IPS-NIHi7 (cell line): ENCODE results near the gene DTD2.
"Not testable (repeated sequence)": the region's sequence is repeated elsewhere in the genome, so short reads cannot be mapped to it uniquely, and the experiment has no call there.

Experiments
- DNase-seq: peaks from one replicate; pipeline ENCODE4 v3.0.0; 2012; ENCODE audit warnings: mixed read lengths; ENCODE audit errors: extremely low spot score

DTD2 gene

GRCh38 chr14:31442284-31442683 is 15.0 kb downstream of the DTD2 start:
- DNase-seq: no peak

DNA sequence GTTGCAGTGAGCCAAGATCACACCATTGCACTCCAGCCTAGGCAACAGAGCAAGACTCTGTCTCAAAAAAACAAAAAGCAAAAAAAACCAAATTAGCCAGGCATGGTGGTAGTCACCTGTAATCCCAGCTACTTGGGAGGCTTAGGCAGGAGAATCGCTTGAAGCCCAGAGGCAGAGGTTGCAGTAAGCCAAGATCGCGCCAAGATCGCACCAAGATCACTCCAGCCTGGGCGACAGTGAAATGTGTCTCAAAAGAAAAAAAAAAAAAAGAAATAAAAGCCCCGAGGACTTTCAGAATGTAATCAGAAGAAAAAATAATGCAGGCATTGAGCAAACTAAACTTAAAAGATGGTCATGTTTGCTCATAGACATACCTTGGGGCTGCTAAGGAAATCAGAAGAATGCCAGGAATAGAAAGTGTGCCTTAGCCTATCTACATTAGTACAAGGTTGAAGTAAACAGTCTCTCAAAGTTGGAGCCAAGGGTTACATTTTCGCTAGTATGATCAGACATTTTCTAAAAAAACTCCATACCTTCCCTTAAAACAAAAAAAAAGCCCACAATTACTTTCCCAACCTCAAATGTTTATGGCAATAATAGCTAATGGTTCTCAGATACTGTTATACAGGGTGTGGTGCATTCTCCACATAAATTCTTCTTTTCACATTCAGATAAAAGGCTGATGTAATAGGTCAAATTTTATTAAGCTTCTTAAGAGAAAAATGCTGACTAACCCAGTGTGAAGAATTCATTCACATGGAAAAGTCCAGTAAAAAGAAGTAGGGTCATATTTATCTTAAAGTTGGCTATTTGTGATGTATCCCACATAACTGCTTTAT is 15.8 kb downstream of the DTD2 start:
- DNase-seq: no peak

- DNase-seq: no peak
Measured at GRCh38 chr14:31440280-31440679, 17.0 kb downstream of the DTD2 start.

GRCh38 chr14:31439561-31439960 is 17.7 kb downstream of the DTD2 start:
- DNase-seq: no peak

- DNase-seq: not testable (repeated sequence)
Measured at GRCh38 chr14:31437045-31437691, 20.1 kb downstream of the DTD2 start.

- no peak for DNase-seq
Measured at GRCh38 chr14:31435276-31435675, 22.0 kb downstream of the DTD2 start.

DNA sequence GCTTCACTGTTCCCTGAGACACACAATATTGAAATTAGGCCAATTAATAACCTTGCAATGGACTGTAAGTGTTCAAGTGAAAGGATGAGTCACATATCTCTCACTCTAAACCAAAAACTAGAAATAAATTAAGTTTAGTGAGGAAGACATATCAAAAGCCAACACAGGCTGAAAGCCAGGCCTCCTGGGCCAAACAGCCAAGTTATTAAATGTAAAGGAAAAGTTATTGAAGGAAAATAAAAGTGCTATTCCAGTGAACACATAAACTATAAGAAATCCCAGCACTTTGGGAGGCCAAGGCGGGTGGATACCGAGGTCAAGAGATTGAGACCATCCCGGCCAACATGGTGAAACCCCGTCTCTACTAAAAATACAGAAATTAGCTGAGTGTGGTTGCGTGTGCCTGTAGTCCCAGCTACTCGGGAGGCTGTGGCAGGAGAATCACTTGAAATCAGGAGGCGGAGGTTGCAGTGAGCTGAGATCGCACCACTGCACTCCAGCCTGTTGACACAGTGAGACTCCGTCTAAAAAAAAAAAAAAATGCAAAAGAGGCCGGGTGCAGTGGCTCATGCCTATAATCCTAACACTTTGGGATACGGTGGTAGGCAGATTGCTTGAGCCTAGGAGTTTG is 26.6 kb downstream of the DTD2 start:
- DNase-seq: no peak

DNA sequence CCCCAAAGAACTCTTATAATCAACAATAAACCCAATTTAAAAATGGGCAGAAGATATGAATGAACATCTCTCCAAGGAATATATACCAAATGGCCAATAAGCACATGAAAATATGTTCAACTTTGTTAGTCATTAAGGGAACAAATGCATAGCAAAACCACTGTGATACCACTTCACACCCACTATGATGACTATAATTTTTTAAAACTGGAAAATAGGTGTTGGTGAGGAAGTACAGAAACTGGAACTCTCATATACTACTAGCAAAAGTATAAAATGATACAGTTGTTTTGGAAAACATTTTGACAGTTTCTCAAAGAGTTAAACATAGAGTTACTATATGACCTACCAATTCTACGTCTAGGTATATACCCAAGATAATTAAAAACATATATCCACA is 27.5 kb downstream of the DTD2 start:
- no peak for DNase-seq

DNA sequence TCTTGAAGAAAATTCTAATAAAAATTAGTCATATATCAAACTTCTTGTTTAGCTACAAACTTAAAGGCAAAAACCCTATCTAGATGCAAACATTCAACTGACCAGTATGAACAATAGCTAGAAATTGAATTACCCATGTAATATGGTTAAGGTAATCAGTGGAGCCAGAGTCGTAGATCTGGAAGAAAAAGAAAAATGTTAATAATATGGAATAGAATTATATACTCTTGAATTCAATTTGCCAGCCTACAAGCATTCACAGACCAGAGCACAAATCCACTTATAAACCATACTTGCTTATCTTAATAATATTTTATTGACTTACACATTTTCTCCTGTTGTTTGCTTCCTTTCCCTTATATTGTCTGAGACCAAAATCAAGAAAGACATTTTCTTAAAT is 29.3 kb downstream of the DTD2 start:
- no peak for DNase-seq

DNA sequence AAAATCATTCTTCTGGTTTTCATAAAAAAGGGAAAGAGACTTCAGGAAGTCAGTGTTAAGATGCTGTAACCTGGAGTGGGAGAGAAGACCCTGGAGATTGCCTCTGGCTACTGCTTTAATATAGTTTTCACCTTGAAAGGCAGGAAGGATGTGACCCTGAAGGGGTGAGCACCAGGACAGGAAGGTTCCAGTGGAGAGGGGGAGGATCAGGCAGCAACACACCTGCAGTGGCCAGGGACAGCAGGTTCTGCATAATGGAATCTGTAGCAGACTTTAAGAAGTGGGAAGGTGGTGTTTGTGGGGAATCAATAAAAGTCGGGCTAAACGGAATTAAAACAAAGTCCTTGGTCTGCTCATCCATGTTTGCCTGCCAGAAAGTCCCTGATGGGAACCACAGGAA is 30.6 kb downstream of the DTD2 start:
- no peak for DNase-seq

DNA sequence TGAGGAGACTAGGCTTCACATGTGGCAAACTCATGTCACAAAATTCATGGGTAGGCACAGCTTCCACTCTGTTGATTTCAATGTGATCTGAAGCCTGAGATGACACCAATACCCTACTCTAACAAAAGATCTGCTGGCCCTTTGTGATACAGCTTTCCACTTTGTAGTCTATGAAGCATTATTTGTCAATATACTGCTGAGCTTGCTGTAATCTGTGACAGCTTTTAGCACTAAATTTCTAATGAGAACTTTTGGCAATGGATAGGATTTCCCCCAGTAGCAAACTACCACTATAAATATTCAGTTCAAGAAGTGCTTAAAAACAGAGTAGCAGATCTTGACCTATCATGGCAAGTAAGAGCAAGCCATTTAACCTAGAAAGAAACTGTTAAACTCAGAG is 31.4 kb downstream of the DTD2 start:
- no peak for DNase-seq

GRCh38 chr14:31421200-31421599 is 36.1 kb downstream of the DTD2 start:
- no peak for DNase-seq

DNA sequence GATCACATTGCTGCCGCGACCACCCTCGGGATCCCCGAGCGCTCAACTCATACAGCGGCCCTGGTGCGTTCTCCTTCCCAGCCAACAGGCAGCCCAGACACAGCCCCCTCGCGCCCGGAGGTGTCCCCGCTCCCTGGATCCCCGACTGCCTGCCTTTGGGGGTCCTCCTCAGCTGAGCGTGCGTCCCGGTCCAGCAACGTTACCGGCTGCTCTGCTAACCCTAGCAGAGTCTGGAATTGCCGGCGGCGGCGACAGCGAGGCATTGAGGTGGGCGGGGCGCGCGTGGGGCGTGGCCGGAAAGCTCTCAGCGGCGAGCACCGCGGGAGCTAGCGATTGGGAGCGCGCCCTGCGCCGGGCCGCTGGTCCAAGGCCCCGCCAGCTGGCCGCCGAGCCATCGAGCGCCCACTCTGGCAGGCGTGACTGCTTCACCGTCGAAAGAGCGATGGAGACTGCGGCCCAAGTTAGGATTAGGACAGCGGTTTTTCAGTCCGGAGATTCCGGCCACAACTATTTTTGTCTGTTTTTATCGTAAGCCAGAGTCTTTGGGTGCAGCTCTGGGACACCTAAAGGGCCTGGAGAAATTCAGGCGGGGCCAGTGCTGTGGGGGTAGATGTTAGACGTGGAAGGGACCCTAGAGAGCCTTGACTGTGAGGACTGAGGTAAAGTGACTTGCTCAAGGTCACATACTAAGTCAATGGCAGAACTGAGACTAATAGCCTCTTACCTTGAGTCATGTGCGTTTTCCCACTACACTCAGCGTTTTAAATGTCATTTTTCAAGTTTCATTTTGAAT is 36.8 kb downstream of the DTD2 start, which contains the start of gene HEATR5A:
Gene HEATR5A, minus strand, starts transcription at position 232 of the 793 bp plus-strand sequence. CDS start 17,575 bp downstream, outside the sequence.
- DNase-seq: peak; percentile 97

- peak; percentile 77 for DNase-seq
Measured at GRCh38 chr14:31419967-31420318, 37.4 kb downstream of the DTD2 start.

DNA sequence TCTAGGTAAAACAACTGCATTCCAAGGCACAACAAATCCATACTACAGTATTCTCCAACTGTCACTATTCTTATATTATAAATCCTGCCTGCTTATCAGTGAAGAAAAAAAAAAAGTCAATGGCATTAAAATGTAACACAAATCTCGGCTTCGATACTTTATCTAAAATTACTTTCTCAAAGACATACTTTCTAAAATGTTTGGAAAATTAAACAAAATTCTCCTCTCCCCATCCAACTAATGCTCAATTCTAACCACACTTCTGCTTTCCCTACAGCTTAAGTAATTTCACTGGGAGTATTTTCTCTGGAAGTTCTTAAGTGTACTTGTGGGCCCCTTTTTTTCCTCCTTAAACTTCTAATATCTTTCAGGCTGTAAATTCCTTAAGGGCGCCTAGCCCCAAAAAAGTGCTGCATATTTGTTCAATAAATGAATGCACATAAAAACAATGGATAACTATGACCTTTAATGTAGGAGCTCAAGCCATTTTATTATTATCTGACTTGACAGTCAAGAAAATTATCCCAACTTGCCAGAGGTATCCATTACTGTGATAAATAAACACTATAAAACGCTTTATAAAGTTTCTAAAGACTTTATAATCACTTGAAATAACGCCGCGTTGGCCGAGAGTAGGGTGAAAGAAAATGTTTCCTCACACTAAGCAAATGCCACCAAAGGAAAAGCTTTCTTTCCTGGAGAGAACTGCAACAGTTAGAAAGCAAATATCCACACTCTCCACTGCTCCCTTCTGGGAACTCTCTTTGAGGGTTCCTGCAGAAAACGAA is 37.9 kb downstream of the DTD2 start:
- no peak for DNase-seq

GRCh38 chr14:31418440-31418839 is 38.9 kb downstream of the DTD2 start:
- no peak for DNase-seq

DNA sequence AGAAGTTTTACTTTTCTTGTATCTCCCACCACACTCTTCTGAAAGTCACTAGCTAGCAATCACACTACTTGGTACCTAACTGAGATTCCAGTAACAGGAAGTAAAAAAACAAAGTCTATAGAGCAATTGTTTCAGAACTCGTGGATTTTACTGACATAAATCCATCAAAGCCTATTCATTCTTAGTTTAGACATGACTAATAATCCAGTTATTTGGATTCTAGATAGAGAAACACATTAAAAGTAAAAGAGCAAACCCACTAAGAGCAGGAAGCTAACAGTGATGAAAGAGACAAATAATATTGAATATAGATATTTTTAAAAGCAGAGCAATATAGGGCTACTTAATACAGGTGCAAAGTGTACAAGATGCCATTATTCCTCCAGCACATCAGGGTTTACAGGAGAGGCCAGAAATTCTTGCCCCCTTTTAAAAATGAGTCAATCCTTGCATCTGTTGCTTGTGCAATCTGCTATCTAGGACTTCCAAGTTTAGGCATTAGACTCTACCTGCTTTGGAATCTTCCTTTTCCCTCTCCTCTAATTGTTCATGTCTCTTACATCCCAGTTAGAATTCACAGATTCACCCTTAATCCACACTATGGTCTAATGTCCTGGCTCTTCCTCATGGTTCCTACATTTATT is 43.0 kb downstream of the DTD2 start:
- no peak for DNase-seq

- DNase-seq: no peak
Measured at GRCh38 chr14:31411218-31411727, 46.0 kb downstream of the DTD2 start.

- no peak for DNase-seq
Measured at GRCh38 chr14:31410048-31410650, 47.2 kb downstream of the DTD2 start.

- DNase-seq: no peak
Measured at GRCh38 chr14:31408421-31408820, 48.9 kb downstream of the DTD2 start.
